WI38 (cell line): Measurements from ENCODE around the gene RNF180.

ENCODE experiments used
- H3K4me3 ChIP-seq: 2 replicates; pipeline ENCODE4 v1.5.1; 2011; ENCODE audit warnings: low read depth, mild to moderate bottlenecking, control low read depth, low read length
- TF ChIP-seq, protein P1 (sequence below): IDR thresholded peaks from 2 replicates; pipeline ENCODE4 v1.5.1; 2012; ENCODE audit warnings: low read depth, mild to moderate bottlenecking, control low read depth, low read length

The RNF180 gene

DNA sequence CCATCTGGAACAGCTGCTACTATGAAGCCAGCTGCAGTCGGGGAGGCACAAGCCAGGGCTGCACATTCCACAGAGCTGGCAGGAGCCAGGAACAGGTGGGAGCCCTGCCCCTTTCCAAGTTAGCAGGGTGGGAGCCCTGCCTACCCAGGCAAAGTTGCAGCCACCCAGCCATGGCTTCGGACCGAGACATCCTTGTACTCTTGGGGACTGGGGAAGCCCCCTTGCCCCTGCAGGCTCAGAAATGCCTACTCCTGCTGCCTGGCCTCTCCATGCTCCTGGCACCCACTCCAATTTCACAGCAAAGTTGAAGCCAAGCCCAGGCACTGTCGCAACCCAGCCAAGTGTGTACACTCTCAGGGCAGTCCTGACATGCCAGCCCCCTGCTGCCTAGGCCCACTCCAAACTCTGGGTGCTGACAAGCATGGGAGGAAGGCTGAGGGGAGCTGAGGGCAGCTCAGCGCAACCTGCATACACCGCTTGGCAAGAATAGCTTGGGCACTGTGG is 165.1 kb downstream of the RNF180 start:
- no peak overlapping the region for H3K4me3 ChIP-seq
- TF ChIP-seq, protein P1, sequence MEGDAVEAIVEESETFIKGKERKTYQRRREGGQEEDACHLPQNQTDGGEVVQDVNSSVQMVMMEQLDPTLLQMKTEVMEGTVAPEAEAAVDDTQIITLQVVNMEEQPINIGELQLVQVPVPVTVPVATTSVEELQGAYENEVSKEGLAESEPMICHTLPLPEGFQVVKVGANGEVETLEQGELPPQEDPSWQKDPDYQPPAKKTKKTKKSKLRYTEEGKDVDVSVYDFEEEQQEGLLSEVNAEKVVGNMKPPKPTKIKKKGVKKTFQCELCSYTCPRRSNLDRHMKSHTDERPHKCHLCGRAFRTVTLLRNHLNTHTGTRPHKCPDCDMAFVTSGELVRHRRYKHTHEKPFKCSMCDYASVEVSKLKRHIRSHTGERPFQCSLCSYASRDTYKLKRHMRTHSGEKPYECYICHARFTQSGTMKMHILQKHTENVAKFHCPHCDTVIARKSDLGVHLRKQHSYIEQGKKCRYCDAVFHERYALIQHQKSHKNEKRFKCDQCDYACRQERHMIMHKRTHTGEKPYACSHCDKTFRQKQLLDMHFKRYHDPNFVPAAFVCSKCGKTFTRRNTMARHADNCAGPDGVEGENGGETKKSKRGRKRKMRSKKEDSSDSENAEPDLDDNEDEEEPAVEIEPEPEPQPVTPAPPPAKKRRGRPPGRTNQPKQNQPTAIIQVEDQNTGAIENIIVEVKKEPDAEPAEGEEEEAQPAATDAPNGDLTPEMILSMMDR = no peak

DNA sequence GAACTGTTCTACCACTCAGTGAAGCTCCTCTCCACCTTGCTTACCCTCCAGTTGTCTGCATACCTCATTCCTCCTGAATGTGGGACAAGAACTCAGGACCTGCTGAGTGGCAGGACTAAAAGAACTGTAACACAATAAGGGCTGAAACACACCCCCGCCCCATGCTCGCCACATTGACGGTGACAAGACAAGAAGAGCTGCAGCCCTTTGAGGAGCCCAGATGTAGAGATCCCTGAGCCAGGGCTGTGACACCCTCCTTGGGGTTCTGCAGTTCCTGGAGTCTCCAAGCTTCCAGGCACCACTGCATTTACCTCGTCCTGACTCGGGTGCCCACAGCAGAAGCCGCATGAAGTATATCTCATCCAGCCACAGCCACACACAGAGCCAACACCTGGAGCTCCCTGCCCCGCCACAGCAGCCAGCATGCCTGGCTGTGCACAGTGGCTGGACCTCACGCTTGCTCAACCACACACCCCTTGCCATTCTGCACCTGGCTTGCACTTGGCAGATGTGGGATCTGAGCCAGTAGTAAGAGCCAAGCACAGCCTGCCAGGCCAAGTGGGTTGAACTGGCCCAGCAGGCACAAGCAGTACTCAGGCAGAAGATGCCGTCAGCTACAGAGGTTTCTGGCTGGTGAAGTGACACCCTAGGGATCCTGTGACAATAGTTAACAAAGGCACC is 166.1 kb downstream of the RNF180 start:
- TF ChIP-seq, protein P1 = no peak
- no peak overlapping the region for H3K4me3 ChIP-seq

DNA sequence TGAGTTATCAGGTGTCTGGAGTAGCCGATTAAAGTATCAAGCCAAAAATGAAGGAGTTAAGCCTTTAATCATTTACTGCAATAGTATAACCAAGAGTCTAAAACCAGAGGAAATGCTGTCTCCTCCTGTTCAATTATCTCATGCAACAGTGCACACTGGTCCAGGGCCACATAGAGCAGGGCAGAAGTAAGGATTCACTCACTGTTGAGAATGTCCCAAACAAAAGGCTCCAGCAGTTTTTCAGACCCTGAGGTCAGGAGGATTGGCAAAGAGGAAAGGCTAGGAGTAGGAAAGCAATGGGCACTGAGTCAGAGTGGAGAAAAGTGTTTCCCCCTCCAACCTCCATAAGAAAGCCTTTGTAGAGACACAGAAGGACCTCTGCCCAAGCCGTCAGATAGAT is 168.2 kb downstream of the RNF180 start:
- H3K4me3 ChIP-seq = no peak overlapping the region
- TF ChIP-seq, protein P1 = no peak

DNA sequence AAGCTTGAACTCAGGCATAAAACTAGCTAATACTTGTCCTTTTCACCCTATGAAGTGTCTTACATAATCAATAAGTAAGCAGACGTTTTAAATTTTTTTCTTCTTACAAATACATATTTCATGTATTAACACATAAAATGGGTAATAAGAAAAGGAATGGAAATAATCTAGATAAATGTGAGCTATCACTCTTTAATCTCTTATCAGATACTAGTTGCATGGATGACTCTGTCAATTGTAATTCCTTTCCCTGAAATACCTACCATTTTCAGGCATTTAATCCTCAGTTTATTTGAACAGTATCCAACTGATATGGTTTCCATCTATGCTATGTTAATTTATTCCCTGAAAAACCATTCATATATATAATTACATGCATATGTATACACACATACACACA is 174.1 kb downstream of the RNF180 start:
- H3K4me3 ChIP-seq = no peak overlapping the region
- TF ChIP-seq, protein P1 = no peak

DNA sequence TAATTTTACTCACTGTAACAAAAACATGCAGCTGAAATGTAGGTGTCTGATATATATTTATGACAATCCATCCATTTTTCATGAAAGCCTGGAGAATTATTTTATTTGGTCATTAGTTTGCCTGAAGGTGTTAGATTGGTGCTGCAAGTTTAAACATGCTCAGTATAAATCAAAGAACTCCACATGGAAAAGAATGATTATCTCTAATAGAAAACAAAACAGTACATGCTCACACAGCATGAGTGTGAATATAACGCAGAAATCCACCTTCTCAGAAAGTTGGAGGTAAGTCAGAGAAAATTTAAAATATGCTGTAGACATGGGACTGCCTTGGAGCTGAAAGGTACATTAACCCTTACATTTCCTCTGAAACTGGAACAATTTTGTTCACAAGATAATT is 174.7 kb downstream of the RNF180 start:
- H3K4me3 ChIP-seq = no peak overlapping the region
- TF ChIP-seq, protein P1 = no peak

DNA sequence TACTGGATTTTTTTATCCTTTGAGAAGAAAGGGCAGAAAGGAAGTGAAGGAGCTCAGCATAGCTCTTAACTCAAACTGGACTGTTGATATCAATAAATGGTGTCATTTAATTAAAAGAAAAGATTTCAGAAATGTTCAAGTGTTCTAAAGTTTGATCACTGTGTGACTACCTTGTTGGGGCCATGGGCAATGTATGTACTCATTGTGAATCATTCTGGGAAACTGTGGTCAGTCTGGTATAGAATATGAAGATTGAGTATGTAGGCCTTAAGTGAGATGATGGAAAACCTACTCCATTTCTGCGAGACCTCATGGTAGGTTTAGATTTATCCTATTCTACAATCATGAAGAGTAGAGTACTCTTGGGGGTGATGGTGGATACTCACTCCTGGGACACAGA is 175.7 kb downstream of the RNF180 start:
- H3K4me3 ChIP-seq = no peak overlapping the region
- TF ChIP-seq, protein P1 = no peak

DNA sequence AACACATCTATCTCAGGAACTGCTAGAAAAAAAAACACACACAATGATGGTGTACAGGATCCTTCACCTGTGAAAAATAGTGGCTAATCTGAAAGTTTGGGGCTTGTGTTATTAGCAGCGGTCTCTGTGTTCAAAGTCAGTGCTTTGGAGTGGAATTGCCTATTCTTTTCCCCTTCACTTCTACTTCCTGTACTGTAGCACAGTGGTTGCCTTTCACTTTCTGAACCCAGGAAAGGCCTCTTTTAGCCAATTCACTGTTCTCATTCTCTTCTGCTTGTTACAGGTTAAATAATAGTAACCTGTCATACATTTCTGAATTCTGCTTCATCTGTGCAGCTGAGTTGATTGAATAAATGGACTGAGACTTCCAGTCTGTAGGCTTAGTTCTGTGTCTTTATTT is 178.9 kb downstream of the RNF180 start:
- TF ChIP-seq, protein P1 = no peak
- no peak overlapping the region for H3K4me3 ChIP-seq
